HEK293 (cell line): Measurements from ENCODE around the gene PPP1R14C.

Source experiments
- MZF1 ChIP-seq: fragments of 450-650 bp; formaldehyde crosslinking; IDR thresholded peaks from 2 replicates; pipeline ENCODE4 v1.5.1; 2017; ENCODE audit warnings: missing biosample characterization, missing genetic modification characterization, borderline replicate concordance
- TF ChIP-seq, protein P1 (sequence below): fragments of 450-650 bp; formaldehyde crosslinking; IDR thresholded peaks from 2 replicates; pipeline ENCODE4 v1.5.1; 2016; ENCODE audit warnings: missing biosample characterization, missing genetic modification characterization

DNA sequence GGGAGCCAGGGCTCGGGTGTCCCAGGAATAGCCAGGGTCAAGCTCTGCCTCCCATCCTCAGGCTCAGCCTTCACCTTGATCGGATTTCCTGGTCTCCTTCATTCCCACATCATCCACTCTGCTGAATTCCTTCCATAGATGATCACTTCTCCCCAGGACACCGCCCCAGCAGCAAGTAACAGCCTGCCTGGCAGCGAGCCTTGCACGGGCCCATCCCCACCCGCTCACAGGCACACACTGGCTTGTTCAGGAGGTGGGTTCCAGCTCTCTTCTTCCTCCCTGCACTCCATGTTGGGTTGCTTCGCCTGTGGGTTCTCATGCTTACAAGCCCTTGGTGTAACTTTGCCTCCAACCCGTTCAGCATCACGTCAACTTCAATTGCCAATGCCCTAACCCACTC lies 113.0 kb downstream of the PPP1R14C start:
- TF ChIP-seq, protein P1, sequence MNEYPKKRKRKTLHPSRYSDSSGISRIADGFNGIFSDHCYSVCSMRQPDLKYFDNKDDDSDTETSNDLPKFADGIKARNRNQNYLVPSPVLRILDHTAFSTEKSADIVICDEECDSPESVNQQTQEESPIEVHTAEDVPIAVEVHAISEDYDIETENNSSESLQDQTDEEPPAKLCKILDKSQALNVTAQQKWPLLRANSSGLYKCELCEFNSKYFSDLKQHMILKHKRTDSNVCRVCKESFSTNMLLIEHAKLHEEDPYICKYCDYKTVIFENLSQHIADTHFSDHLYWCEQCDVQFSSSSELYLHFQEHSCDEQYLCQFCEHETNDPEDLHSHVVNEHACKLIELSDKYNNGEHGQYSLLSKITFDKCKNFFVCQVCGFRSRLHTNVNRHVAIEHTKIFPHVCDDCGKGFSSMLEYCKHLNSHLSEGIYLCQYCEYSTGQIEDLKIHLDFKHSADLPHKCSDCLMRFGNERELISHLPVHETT (tag by site-specific recombination): no peak
- no peak for TF ChIP-seq MZF1 (tag by site-specific recombination)
